GM12875 (cell line): ENCODE measurements around the gene ZDHHC18.
A peak's percentile ranks its signal among the peaks of the same experiment; 100 is the strongest.

ENCODE experiments used
- H3K4me3 ChIP-seq: one replicate; pipeline ENCODE4 v1.5.1; 2011; ENCODE audit warnings: low read depth, low read length, control low read depth
- TF ChIP-seq, protein P1 (sequence below): IDR thresholded peaks from 2 replicates; pipeline ENCODE4 v1.5.1; 2011; ENCODE audit warnings: low read depth, mild to moderate bottlenecking, control low read depth, inconsistent platforms, low read length, moderate library complexity, borderline replicate concordance; ENCODE audit not compliant: insufficient read depth

ZDHHC18 gene

DNA sequence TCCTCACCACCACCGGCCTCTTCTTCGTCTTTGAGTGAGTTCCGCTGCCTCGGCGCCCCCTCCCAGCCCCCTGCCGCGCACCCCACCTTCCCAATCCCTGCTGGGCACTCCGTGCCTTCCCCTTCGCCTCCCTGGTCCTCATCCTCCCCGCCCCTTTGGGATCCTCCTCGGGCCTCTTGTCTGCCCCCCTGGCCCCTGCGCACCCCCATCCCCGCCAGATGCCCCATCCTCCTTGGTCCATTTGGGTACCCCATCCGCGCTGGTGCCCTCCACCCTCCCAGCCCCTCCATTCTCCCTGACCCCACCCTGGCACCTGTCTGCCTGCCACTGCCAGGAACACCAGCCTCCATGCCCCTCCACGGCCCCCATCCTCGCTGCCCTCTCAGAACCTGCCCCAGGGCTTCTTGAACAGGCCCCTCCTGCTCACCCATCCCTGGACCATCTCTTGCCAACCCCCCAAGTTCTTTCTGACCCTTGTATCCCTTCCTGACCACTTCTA, 667 bp downstream of the ZDHHC18 start:
- H3K4me3 ChIP-seq: peak overlapping the region; percentile 69
- TF ChIP-seq, protein P1, sequence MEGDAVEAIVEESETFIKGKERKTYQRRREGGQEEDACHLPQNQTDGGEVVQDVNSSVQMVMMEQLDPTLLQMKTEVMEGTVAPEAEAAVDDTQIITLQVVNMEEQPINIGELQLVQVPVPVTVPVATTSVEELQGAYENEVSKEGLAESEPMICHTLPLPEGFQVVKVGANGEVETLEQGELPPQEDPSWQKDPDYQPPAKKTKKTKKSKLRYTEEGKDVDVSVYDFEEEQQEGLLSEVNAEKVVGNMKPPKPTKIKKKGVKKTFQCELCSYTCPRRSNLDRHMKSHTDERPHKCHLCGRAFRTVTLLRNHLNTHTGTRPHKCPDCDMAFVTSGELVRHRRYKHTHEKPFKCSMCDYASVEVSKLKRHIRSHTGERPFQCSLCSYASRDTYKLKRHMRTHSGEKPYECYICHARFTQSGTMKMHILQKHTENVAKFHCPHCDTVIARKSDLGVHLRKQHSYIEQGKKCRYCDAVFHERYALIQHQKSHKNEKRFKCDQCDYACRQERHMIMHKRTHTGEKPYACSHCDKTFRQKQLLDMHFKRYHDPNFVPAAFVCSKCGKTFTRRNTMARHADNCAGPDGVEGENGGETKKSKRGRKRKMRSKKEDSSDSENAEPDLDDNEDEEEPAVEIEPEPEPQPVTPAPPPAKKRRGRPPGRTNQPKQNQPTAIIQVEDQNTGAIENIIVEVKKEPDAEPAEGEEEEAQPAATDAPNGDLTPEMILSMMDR: no peak

- TF ChIP-seq, protein P1: no peak
- H3K4me3 ChIP-seq: peak overlapping the region; percentile 69
Observed at GRCh38 chr1:26827663-26828062, 1.2 kb downstream of the ZDHHC18 start.

GRCh38 chr1:26828411-26828991, 2.0 kb downstream of the ZDHHC18 start:
- H3K4me3 ChIP-seq: peak overlapping the region; percentile 69
- TF ChIP-seq, protein P1: no peak

DNA sequence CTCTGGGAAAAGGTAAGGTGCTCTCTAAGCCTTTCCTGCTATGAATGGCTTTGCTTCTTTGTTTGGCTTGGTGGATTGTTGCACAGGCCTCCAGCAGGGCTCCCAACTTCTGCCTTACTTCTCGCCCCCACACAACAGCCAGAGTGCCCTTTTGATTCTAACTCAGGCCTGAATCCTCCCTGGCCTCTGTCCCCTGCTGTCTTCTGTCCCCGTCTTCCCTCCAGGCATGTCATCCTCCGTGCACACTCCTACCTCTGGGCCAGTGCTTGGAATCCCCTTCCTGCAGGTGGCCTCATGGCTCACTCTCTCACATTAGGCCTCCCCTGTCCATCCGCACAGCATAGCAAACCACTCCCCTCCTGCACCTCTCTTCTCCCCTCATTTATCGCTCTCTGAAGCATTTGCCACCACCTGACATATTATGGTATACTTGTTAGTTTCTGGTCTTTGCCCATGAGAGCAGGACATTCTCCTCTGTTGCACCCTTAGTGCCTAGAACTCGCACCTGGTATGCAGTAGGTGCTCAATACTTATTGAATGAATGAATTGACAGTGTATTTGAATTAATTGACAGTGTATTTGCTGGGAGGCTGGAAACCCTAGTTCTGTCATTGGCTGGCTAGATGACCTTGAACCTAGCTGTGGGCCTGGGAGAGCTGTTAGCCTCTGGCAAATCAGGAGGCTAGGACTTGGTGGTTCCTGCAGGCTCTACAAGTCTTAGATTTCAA, 2.9 kb downstream of the ZDHHC18 start:
- peak overlapping the region; percentile 69 for H3K4me3 ChIP-seq
- TF ChIP-seq, protein P1: no peak

- TF ChIP-seq, protein P1: no peak
- H3K4me3 ChIP-seq: no peak overlapping the region
Observed at GRCh38 chr1:26831059-26831458, 4.6 kb downstream of the ZDHHC18 start.

GRCh38 chr1:26831546-26832248, 5.2 kb downstream of the ZDHHC18 start:
- TF ChIP-seq, protein P1: no peak
- no peak overlapping the region for H3K4me3 ChIP-seq
